HEK293 (cell line): ENCODE data around the gene MARCHF10.

ENCODE experiments used
- CTCF ChIA-PET: fragments of 350-600 bp; formaldehyde crosslinking; extraction: SDS; loops from one replicate; lab custom pipeline; 2021; ENCODE audit warnings: antibody characterized with exemption; lab: Yijun Ruan, JAX
- POLR2A ChIA-PET: fragments of 300-600 bp; formaldehyde crosslinking; extraction: SDS; loops from one replicate; lab custom pipeline; 2020; ENCODE audit warnings: antibody characterized with exemption, inconsistent platforms; lab: Yijun Ruan, JAX
- H3K27ac ChIP-seq: fragments of 200-500 bp; sonication (Bioruptor generic); 2 replicates; pipeline ENCODE4 v1.5.1; 2014; ENCODE audit warnings: low read depth, low read length, control low read depth, inconsistent platforms; ENCODE audit errors: extremely low read depth
- H3K36me3 ChIP-seq, 2 experiments: fragments of 200-500 bp in 1 of 2; sonication (Bioruptor generic) in 1 of 2; 1 replicate in 1 of 2; 2 replicates in 1 of 2; pipeline ENCODE4 v1.5.1; 2014 to 2017; ENCODE audit warnings: inconsistent platforms in 2 of 2, low read length in 2 of 2; ENCODE audit not compliant: control insufficient read depth in 2 of 2, insufficient read depth in 1 of 2
- H3K4me1 ChIP-seq: fragments of 200-500 bp; sonication (Bioruptor generic); 2 replicates; pipeline ENCODE4 v1.5.1; 2014; ENCODE audit warnings: mild to moderate bottlenecking, low read length, inconsistent platforms; ENCODE audit not compliant: control insufficient read depth, insufficient read depth
- H3K4me3 ChIP-seq: 2 replicates; pipeline ENCODE4 v1.5.1; 2011; ENCODE audit warnings: low read depth, mild to moderate bottlenecking, control low read depth, low read length, moderate library complexity
- H3K9me3 ChIP-seq: fragments of 200-500 bp; sonication (Bioruptor generic); 2 replicates; pipeline ENCODE4 v1.5.1; 2014; ENCODE audit warnings: low read depth, low read length, inconsistent platforms; ENCODE audit not compliant: control insufficient read depth, insufficient read depth
- FEZF1 ChIP-seq: fragments of 450-650 bp; formaldehyde crosslinking; IDR thresholded peaks from 2 replicates; pipeline ENCODE4 v1.5.1; 2016; ENCODE audit warnings: missing biosample characterization, missing genetic modification characterization
- IKZF3 ChIP-seq: fragments of 450-650 bp; IDR thresholded peaks from 2 replicates; pipeline ENCODE4 v1.5.0; 2018; ENCODE audit warnings: missing biosample characterization, mild to moderate bottlenecking, missing genetic modification characterization, moderate library complexity
- ZBTB1 ChIP-seq: fragments of 450-650 bp; formaldehyde crosslinking; IDR thresholded peaks from 2 replicates; pipeline ENCODE4 v1.5.1; 2016; ENCODE audit warnings: missing biosample characterization, missing genetic modification characterization
- ZBTB17 ChIP-seq: fragments of 450-650 bp; formaldehyde crosslinking; IDR thresholded peaks from 2 replicates; pipeline ENCODE4 v1.5.1; 2016; ENCODE audit warnings: missing biosample characterization, missing genetic modification characterization
- ZNF121 ChIP-seq: fragments of 450-650 bp; formaldehyde crosslinking; IDR thresholded peaks from 2 replicates; pipeline ENCODE4 v1.5.1; 2016; ENCODE audit warnings: missing biosample characterization, missing genetic modification characterization
- ZNF169 ChIP-seq: fragments of 450-650 bp; formaldehyde crosslinking; IDR thresholded peaks from 2 replicates; pipeline ENCODE4 v1.5.1; 2016; ENCODE audit warnings: missing biosample characterization, missing genetic modification characterization
- ZNF239 ChIP-seq: fragments of 450-650 bp; formaldehyde crosslinking; IDR thresholded peaks from 2 replicates; pipeline ENCODE4 v1.5.1; 2016; ENCODE audit warnings: missing biosample characterization, missing genetic modification characterization
- ZNF24 ChIP-seq: fragments of 450-650 bp; formaldehyde crosslinking; IDR thresholded peaks from 2 replicates; pipeline ENCODE4 v1.5.1; 2016; ENCODE audit warnings: missing biosample characterization, missing genetic modification characterization
- ZNF274 ChIP-seq, 2 experiments: fragments of 200-500 bp in 1 of 2; fragments of 450-650 bp in 1 of 2; sonication (Bioruptor generic) in 1 of 2; formaldehyde crosslinking in 1 of 2; IDR thresholded peaks; 2 replicates each; pipeline versions ENCODE4 v1.5.1 to v1.6.1; 2014 to 2016; ENCODE audit warnings: borderline replicate concordance in 1 of 2, inconsistent platforms in 1 of 2, low read length in 1 of 2, missing biosample characterization in 1 of 2, missing genetic modification characterization in 1 of 2
- ZNF341 ChIP-seq: fragments of 450-650 bp; formaldehyde crosslinking; IDR thresholded peaks from 2 replicates; pipeline ENCODE4; 2016; ENCODE audit warnings: low read depth, missing biosample characterization, missing genetic modification characterization
- ZNF350 ChIP-seq: fragments of 450-650 bp; formaldehyde crosslinking; IDR thresholded peaks from 2 replicates; pipeline ENCODE4 v1.5.0; 2017; ENCODE audit warnings: missing biosample characterization, mild to moderate bottlenecking, missing genetic modification characterization
- ZNF560 ChIP-seq: fragments of 450-650 bp; formaldehyde crosslinking; IDR thresholded peaks from 2 replicates; pipeline ENCODE4 v1.5.1; 2017; ENCODE audit warnings: missing biosample characterization, missing genetic modification characterization, borderline replicate concordance
- ZNF600 ChIP-seq: fragments of 450-650 bp; formaldehyde crosslinking; IDR thresholded peaks from 2 replicates; pipeline ENCODE4 v1.5.1; 2016; ENCODE audit warnings: missing biosample characterization, missing genetic modification characterization
- ZNF658 ChIP-seq: fragments of 450-650 bp; formaldehyde crosslinking; IDR thresholded peaks from 2 replicates; pipeline ENCODE4; 2016; ENCODE audit warnings: missing biosample characterization, missing genetic modification characterization
- ZNF664 ChIP-seq: fragments of 450-650 bp; formaldehyde crosslinking; IDR thresholded peaks from 2 replicates; pipeline ENCODE4 v1.5.1; 2016; ENCODE audit warnings: missing biosample characterization, missing genetic modification characterization
- ZNF777 ChIP-seq: fragments of 450-650 bp; formaldehyde crosslinking; IDR thresholded peaks from 2 replicates; pipeline ENCODE4 v1.5.1; 2017; ENCODE audit warnings: missing biosample characterization, missing genetic modification characterization, borderline replicate concordance
- TF ChIP-seq, protein P1 (sequence below): fragments of 450-650 bp; formaldehyde crosslinking; IDR thresholded peaks from 2 replicates; pipeline ENCODE4 v1.5.1; 2016; ENCODE audit warnings: missing biosample characterization, missing genetic modification characterization
- TF ChIP-seq, protein P2 (sequence below): fragments of 450-650 bp; formaldehyde crosslinking; IDR thresholded peaks from 2 replicates; pipeline ENCODE4 v1.5.1; 2016; ENCODE audit warnings: missing biosample characterization, missing genetic modification characterization, borderline replicate concordance

The MARCHF10 gene

DNA sequence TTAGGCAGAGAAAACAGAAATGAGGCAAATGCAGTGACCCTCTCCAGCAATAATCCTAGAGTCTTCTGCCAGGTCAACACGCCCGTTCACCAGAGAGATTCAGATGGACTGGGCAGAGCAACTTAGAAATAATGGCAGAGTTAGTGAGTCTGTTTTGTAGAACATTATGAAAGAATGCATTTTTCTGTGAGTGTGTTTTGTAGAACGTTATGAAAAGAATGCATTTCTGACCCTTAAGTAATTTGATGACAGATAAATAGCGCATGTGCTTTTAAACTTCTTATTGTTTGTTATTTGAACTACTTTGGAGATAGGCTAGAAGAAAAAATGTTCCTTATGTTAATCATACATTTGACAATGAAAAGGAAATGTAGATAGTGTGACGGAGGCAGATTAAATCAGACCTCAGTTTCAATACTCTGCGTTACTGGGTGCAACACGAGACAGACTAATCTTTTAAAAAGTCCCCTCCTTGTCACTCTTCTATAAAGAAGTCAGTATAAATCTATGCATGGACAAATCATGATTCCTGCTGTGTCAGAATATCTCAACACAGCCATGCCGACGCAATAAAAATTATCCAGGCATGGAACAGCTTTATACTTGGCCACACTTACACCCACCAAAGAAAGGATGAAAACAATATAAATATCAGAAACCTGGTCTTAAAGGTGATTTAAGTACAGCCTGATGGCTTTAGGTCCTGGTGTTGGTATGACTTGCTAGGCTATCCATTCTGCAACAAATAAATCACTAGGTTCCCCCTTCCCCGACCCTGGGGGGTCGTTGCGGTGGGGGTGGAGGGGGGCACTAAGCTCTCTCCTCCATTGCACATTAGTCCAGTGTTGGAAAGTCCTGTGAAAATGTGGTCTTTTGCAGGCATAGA, 47.8 kb downstream of the MARCHF10 start (continued):
- TF ChIP-seq FEZF1 (tag by site-specific recombination) (peak; percentile 83), ZBTB1 (tag by site-specific recombination) (no peak), IKZF3 (tag by site-specific recombination) (peak; percentile 11; the same call in 1 of the 2 replicates)

DNA sequence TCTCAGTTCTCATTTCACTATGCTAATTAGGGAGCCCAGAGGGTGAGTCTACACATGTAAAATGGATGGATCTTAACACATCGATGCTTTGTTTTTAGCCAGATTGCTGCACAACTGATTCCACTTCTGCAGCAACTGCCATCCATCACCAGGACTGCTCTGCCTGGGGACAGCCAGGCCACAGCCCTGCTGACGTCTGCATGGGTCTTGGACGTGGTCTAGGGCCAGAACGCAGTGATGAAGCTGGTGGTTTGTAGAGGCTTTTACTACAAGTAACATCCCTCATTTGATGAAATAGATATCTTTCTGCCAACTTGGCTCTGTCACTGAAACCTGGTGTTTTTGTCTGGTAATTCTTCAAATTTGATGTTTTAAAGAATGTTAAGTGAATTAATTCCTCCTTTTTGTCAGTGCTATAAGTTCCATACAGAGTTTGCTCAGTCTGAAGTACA, 50.6 kb downstream of the MARCHF10 start:
- Histone ChIP-seq H3K9me3 (no peaks in the 10 kb centered on the region), H3K36me3 (no peaks in the 10 kb centered on the region)
- ChIA-PET CTCF (interaction anchor here (1.1 kb wide), 1 partner anchor 1345 kb away, joined by 4 read pairs; no protein-coding TSS in a partner anchor), POLR2A (no interaction called here)
- TF ChIP-seq ZBTB17 (tag by site-specific recombination) (peak; percentile 99), ZNF341 (no peak), ZNF24 (tag by site-specific recombination) (no peak), ZNF600 (tag by site-specific recombination) (peak; percentile 46; the same call in 1 of the 2 replicates)
- TF ChIP-seq, all 188 proteins: peak for 2
- no peak overlapping the region for H3K4me3 ChIP-seq
- peaks cover 13% of the 10 kb centered on the region for H3K4me1 ChIP-seq
- H3K27ac ChIP-seq: no peak overlapping the region

DNA sequence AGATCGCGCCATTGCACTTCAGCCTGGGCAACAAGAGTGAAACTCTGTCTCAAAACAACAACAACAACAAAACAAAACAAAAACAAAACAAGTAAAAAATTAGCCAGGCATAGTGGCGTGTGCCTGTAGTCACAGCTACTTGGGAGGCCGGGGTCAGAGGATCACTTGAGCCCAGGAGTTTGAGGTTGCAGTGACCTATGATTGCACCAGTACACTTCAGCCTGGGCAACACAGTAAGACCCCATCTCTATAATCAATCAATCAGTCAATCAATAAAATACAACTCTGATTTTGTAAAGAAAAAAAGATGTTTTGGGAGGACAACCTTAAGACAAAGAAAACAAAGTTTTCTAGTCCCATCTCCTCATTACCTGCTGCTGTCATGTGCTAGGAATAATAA, 51.9 kb downstream of the MARCHF10 start:
- H3K4me3 ChIP-seq: no peak overlapping the region
- no peaks in the 10 kb centered on the region for H3K9me3 ChIP-seq
- ChIA-PET CTCF (interaction anchor here (0.7 kb wide), 1 partner anchor 14 kb away, joined by 3 read pairs; no protein-coding TSS in a partner anchor), POLR2A (no interaction called here)
- H3K36me3 ChIP-seq: no peaks in the 10 kb centered on the region
- peaks cover 13% of the 10 kb centered on the region for H3K4me1 ChIP-seq
- no peak overlapping the region for H3K27ac ChIP-seq
- TF ChIP-seq ZNF777 (tag by site-specific recombination): no peak
- TF ChIP-seq ZNF121 (tag by site-specific recombination): peak; percentile 84
- TF ChIP-seq ZNF350 (tag by site-specific recombination): no peak

DNA sequence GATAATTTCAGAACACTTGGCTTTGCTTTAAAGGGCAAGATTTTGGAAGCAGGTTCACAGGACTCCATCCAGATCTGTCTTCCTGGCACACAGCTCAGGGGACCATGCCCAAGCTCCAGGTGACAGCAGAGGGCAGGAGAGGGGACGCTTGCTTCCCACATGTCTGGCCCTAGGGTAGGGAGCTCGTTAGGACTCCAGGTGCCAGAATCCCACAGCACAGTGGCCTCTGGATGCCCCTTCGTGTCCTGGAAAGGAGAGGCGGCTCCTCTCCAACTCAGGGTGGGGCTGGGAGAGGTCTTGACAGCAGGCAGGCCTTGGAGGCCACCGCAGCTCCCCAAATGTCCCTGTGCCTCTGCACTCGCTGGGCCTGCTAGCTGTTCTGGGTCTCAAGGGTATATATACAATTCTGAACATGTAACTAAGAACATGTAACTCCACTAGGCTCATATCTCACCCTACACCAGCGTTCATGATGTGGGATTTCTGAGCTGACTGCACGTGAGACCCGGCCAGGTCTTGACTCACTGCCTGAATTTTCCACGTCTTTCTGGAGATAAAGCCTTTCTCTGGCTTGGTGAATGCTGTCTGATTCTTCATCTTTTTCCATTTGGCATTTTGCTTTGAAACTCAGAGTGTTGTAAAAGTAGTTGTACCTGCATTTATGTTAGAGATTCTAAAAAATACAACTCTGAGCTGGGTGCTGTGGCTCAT, 52.8 kb downstream of the MARCHF10 start:
- Histone ChIP-seq H3K4me1 (peaks cover 5% of the 10 kb centered on the region), H3K9me3 (no peaks in the 10 kb centered on the region), H3K27ac (no peak overlapping the region), H3K36me3 (no peaks in the 10 kb centered on the region), H3K4me3 (no peak overlapping the region)
- CTCF ChIA-PET: interaction anchor here (0.7 to 0.8 kb wide), 2 partner anchors 13 to 16 kb away, joined by 3 read pairs; no protein-coding TSS in a partner anchor
- TF ChIP-seq ZNF274 (IDR thresholded peaks at IDR 0.05; ENCODE audit: low read length) (no peak), ZNF274 (tag by site-specific recombination; IDR thresholded peaks at IDR 0.05; ENCODE audit: borderline replicate concordance) (no peak), ZNF169 (tag by site-specific recombination) (no peak), ZNF664 (tag by site-specific recombination) (no peak), ZNF658 (tag by site-specific recombination) (no peak), ZNF239 (no peak), ZNF560 (tag by site-specific recombination) (no peak)
- TF ChIP-seq, protein P1, sequence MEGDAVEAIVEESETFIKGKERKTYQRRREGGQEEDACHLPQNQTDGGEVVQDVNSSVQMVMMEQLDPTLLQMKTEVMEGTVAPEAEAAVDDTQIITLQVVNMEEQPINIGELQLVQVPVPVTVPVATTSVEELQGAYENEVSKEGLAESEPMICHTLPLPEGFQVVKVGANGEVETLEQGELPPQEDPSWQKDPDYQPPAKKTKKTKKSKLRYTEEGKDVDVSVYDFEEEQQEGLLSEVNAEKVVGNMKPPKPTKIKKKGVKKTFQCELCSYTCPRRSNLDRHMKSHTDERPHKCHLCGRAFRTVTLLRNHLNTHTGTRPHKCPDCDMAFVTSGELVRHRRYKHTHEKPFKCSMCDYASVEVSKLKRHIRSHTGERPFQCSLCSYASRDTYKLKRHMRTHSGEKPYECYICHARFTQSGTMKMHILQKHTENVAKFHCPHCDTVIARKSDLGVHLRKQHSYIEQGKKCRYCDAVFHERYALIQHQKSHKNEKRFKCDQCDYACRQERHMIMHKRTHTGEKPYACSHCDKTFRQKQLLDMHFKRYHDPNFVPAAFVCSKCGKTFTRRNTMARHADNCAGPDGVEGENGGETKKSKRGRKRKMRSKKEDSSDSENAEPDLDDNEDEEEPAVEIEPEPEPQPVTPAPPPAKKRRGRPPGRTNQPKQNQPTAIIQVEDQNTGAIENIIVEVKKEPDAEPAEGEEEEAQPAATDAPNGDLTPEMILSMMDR (tag by site-specific recombination): peak; percentile 38; the same call in 1 of the 2 replicates
- TF ChIP-seq, protein P2, sequence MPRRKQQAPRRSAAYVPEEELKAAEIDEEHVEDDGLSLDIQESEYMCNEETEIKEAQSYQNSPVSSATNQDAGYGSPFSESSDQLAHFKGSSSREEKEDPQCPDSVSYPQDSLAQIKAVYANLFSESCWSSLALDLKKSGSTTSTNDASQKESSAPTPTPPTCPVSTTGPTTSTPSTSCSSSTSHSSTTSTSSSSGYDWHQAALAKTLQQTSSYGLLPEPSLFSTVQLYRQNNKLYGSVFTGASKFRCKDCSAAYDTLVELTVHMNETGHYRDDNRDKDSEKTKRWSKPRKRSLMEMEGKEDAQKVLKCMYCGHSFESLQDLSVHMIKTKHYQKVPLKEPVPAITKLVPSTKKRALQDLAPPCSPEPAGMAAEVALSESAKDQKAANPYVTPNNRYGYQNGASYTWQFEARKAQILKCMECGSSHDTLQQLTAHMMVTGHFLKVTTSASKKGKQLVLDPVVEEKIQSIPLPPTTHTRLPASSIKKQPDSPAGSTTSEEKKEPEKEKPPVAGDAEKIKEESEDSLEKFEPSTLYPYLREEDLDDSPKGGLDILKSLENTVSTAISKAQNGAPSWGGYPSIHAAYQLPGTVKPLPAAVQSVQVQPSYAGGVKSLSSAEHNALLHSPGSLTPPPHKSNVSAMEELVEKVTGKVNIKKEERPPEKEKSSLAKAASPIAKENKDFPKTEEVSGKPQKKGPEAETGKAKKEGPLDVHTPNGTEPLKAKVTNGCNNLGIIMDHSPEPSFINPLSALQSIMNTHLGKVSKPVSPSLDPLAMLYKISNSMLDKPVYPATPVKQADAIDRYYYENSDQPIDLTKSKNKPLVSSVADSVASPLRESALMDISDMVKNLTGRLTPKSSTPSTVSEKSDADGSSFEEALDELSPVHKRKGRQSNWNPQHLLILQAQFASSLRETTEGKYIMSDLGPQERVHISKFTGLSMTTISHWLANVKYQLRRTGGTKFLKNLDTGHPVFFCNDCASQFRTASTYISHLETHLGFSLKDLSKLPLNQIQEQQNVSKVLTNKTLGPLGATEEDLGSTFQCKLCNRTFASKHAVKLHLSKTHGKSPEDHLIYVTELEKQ (tag by site-specific recombination): no peak
- POLR2A ChIA-PET: no interaction called here
